ENCODE measurements around the gene IRGC. TPM values are rescaled to one million over a fixed set of nuclear protein-coding genes. Genes with fewer than 3 reads are reported as not detected.
"Not testable (repeated sequence)": the region's sequence is repeated elsewhere in the genome, so short reads cannot be mapped to it uniquely, and the experiment has no call there.

The IRGC gene
- total RNA-seq, 5 donors from 2014 or later (not counting 1 experiment from before 2014, with no cell fraction given) = not detected

DNA sequence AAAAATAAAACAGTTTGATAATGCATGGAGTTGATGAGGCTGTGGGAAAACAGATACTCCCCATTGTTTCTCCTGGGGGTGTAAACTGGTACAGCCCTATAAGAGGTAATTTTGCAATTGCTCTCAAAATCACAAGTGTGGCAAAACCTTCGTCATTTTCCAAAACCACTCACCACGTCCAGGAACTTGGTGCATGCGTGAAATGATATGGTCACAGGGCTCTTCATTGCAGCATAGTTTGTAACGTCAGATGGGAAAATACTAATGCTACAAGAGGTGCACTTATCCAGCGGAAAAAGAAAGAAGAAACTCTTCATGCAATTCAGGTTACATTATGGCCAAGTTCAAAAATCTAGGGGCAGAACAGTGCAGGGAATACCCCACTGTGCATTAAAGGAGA is 34.1 kb upstream of the IRGC start:
- Histone ChIP-seq H3K27me3 (replicated peaks in 1 of 2; ENCODE audit: control insufficient read depth in 2 of 2, extremely low read depth in 1 of 2, insufficient read depth in 2 of 2, low read length in 1 of 2) (peaks cover 0 to 4% of the 10 kb centered on the region in 2 experiments), H3K4me1 (ENCODE audit: control insufficient read depth in 1 of 2, extremely low read depth in 1 of 2, insufficient read depth in 2 of 2, low read length in 2 of 2) (no peaks in the 10 kb centered on the region), H3K27ac (ENCODE audit: low read length) (no peak overlapping the region), H3K36me3 (ENCODE audit: control insufficient read depth in 2 of 2, extremely low read depth in 1 of 2, insufficient read depth in 1 of 2, low read length in 1 of 2) (no peaks in the 10 kb centered on the region), H3K4me3 (ENCODE audit: control insufficient read depth in 1 of 2, extremely low read depth in 1 of 2, low read length in 1 of 2) (no peak overlapping the region), H3K9me3 (no peaks in the 10 kb centered on the region)
- Mint-ChIP-seq H3K27me3 (no peaks in the 10 kb centered on the region), H3K4me3 (no peak overlapping the region), H3K27ac (no peak overlapping the region), H3K36me3 (no peaks in the 10 kb centered on the region), H3K9me3 (no peaks in the 10 kb centered on the region), H3K4me1 (no peaks in the 10 kb centered on the region)
- CTCF ChIA-PET = no interaction called here
- POLR2A ChIA-PET = interaction anchor here in 1 of 2 donors (0.6 kb wide), 1 partner anchor 22 kb away, joined by 3 read pairs; no protein-coding TSS in a partner anchor
- WGBS (ENCODE audit: insufficient coverage) = 73% methylated on average over 5 of the region's 5 CpGs
- DNase-seq (no peak), ATAC-seq (replicated peaks in 1 of 4) (no peak)

DNA sequence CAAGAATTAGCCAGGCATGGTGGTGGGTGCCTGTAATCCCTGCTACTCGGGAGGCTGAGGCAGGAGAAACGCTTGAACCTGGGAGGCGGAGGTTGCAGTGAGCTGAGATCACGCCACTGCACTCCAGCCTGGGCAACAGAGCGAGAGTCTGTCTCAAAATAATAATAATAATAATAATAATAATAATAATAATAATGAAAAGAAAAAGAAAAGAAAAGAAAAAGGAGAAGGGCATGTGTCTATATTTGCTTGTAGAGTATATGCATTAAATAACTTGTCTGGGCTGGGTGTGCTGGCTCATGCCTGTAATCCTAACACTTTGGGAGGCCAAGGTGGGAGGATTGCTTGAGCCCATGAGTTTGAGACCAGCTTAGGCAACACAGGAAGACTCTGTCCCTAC is 33.6 kb upstream of the IRGC start:
- H3K4me3 Mint-ChIP-seq, H3K36me3 Mint-ChIP-seq: not testable (repeated sequence)
- no CpG with 5 or more reads among the region's 5 CpGs for WGBS (ENCODE audit: insufficient coverage)

DNA sequence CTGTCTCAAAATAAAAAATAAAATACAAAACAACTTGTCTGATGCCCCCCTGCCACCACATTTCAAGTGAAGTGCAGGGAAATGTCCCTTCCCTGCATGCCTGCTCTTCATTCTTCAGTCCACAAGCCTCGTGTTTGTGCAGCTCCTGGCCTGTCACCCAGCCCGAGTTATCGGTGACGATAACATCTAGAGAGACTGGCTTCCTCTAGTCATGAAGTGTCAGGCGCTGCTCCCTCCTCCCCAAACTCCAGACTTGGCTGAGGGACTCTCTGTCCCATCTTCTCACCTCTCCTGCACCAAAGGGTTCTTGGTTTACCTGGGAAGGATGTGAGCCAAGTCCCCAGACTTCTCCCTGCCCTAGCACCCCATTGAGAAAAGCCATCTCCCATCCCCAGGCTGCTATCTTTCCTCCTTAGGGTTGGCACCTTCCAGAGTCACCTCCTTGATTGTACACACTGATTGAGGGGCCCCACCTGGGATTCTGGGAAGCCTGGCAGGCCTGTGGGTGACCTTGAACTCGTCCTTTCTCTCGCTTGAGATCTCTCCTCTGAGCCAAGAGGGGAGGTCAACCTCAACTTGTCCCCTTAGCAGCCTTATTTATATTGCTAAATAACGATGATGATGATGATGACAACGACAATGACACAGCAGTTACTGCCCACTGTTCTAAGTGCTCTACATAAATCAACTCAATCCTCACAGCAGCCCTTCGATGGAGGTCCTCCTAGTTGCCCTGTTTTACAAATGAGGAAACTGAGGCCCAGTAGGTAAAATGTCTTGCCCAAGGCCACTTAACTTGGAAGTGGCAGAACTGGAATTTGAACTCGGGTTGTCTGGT is 32.8 kb upstream of the IRGC start:
- H3K36me3 Mint-ChIP-seq = no peaks in the 10 kb centered on the region
- H3K4me1 ChIP-seq (ENCODE audit: control insufficient read depth in 1 of 2, extremely low read depth in 1 of 2, insufficient read depth in 2 of 2, low read length in 2 of 2) = no peaks in the 10 kb centered on the region
- no peaks in the 10 kb centered on the region for H3K9me3 Mint-ChIP-seq
- no peak for DNase-seq
- ATAC-seq (replicated peaks in 1 of 4) = no peak
- 57% methylated on average over 2 of the region's 11 CpGs for WGBS (ENCODE audit: insufficient coverage)
- H3K27me3 Mint-ChIP-seq = no peaks in the 10 kb centered on the region
- no peaks in the 10 kb centered on the region for H3K36me3 ChIP-seq (ENCODE audit: control insufficient read depth in 2 of 2, extremely low read depth in 1 of 2, insufficient read depth in 1 of 2, low read length in 1 of 2)
- H3K4me1 Mint-ChIP-seq = no peaks in the 10 kb centered on the region
- ChIA-PET CTCF (no interaction called here), POLR2A (interaction anchor here in 1 of 2 donors (0.8 kb wide), 1 partner anchor 34 kb away, joined by 3 read pairs; no protein-coding TSS in a partner anchor)
- H3K9me3 ChIP-seq = no peaks in the 10 kb centered on the region
- H3K27ac Mint-ChIP-seq = no peak overlapping the region
- peaks cover 0 to 4% of the 10 kb centered on the region in 2 experiments for H3K27me3 ChIP-seq (replicated peaks in 1 of 2; ENCODE audit: control insufficient read depth in 2 of 2, extremely low read depth in 1 of 2, insufficient read depth in 2 of 2, low read length in 1 of 2)
- no peak overlapping the region for H3K27ac ChIP-seq (ENCODE audit: low read length)
- H3K4me3 Mint-ChIP-seq = no peak overlapping the region
- no peak overlapping the region for H3K4me3 ChIP-seq (ENCODE audit: control insufficient read depth in 1 of 2, extremely low read depth in 1 of 2, low read length in 1 of 2)

More for the DNA sequence above, 33.6 kb upstream of the IRGC start:
- CTCF ChIA-PET; H3K9me3 Mint-ChIP-seq; H3K27ac Mint-ChIP-seq; DNase-seq; H3K27ac ChIP-seq (ENCODE audit: low read length); H3K9me3 ChIP-seq; H3K4me1 Mint-ChIP-seq; H3K4me1 ChIP-seq (ENCODE audit: control insufficient read depth in 1 of 2, extremely low read depth in 1 of 2, insufficient read depth in 2 of 2, low read length in 2 of 2); H3K36me3 ChIP-seq (ENCODE audit: control insufficient read depth in 2 of 2, extremely low read depth in 1 of 2, insufficient read depth in 1 of 2, low read length in 1 of 2); ATAC-seq (replicated peaks in 1 of 4); H3K4me3 ChIP-seq (ENCODE audit: control insufficient read depth in 1 of 2, extremely low read depth in 1 of 2, low read length in 1 of 2); H3K27me3 ChIP-seq (replicated peaks in 1 of 2; ENCODE audit: control insufficient read depth in 2 of 2, extremely low read depth in 1 of 2, insufficient read depth in 2 of 2, low read length in 1 of 2); H3K27me3 Mint-ChIP-seq: not testable (repeated sequence)
- POLR2A ChIA-PET = interaction anchor here in 1 of 2 donors (0.8 kb wide), 1 partner anchor 33 kb away, joined by 3 read pairs; no protein-coding TSS in a partner anchor

DNA sequence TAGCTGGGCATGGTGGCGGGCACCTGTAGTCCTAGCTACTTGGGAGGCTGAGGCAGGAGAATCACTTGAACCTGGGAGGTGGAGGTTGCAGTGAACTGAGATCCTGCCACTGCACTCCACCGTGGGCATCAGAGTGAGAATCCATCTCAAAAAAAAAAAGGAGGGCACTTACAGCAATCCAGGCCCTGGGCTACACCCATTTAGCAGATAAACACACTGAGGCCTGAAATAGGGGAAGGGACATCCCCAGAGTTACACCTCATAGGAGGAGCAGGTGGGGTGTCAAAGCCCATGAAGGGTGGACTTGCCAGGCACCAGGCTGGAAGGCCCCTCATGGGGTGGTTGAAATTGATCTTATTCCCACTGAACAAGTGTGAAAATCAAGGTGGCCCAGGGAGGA is 32.0 kb upstream of the IRGC start:
- POLR2A ChIA-PET = no interaction called here
- CTCF ChIA-PET = no interaction called here
- no peaks in the 10 kb centered on the region for H3K36me3 Mint-ChIP-seq
- no peaks in the 10 kb centered on the region for H3K9me3 Mint-ChIP-seq
- no peaks in the 10 kb centered on the region for H3K4me1 Mint-ChIP-seq
- no peak overlapping the region for H3K4me3 Mint-ChIP-seq
- WGBS (ENCODE audit: insufficient coverage) = 83% methylated on average over 1 of the region's 2 CpGs
- Histone ChIP-seq H3K9me3 (no peaks in the 10 kb centered on the region), H3K27me3 (replicated peaks in 1 of 2; ENCODE audit: control insufficient read depth in 2 of 2, extremely low read depth in 1 of 2, insufficient read depth in 2 of 2, low read length in 1 of 2) (peaks cover 0 to 4% of the 10 kb centered on the region in 2 experiments), H3K4me3 (ENCODE audit: control insufficient read depth in 1 of 2, extremely low read depth in 1 of 2, low read length in 1 of 2) (no peak overlapping the region), H3K27ac (ENCODE audit: low read length) (no peak overlapping the region), H3K4me1 (ENCODE audit: control insufficient read depth in 1 of 2, extremely low read depth in 1 of 2, insufficient read depth in 2 of 2, low read length in 2 of 2) (no peaks in the 10 kb centered on the region), H3K36me3 (ENCODE audit: control insufficient read depth in 2 of 2, extremely low read depth in 1 of 2, insufficient read depth in 1 of 2, low read length in 1 of 2) (no peaks in the 10 kb centered on the region)
- DNase-seq (no peak), ATAC-seq (replicated peaks in 1 of 4) (no peak)
- H3K27me3 Mint-ChIP-seq = no peaks in the 10 kb centered on the region
- no peak overlapping the region for H3K27ac Mint-ChIP-seq

DNA sequence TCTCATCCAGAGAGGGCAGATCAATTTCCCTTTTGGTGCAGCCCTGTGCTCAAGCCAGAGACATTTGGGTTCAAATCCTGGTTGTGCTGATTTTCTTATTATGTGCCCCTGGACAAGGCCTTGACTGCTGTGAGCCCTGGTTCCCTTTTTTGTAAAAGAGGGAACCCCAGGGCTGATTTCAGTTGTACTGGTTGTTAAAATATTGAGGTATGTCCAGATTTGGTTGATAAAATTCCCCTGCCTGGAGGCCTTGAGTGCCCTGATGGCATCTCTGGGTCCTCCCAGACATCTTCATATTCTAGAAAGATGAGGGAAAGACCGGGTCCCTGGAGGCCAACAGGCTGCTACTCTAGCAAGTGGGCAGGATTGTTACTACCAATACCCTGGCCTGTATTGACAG is 31.6 kb upstream of the IRGC start:
- Histone ChIP-seq H3K27me3 (replicated peaks in 1 of 2; ENCODE audit: control insufficient read depth in 2 of 2, extremely low read depth in 1 of 2, insufficient read depth in 2 of 2, low read length in 1 of 2) (peaks cover 0 to 3% of the 10 kb centered on the region in 2 experiments), H3K36me3 (ENCODE audit: control insufficient read depth in 2 of 2, extremely low read depth in 1 of 2, insufficient read depth in 1 of 2, low read length in 1 of 2) (no peaks in the 10 kb centered on the region), H3K4me3 (ENCODE audit: control insufficient read depth in 1 of 2, extremely low read depth in 1 of 2, low read length in 1 of 2) (no peak overlapping the region), H3K9me3 (no peaks in the 10 kb centered on the region), H3K4me1 (ENCODE audit: control insufficient read depth in 1 of 2, extremely low read depth in 1 of 2, insufficient read depth in 2 of 2, low read length in 2 of 2) (no peaks in the 10 kb centered on the region), H3K27ac (ENCODE audit: low read length) (no peak overlapping the region)
- ChIA-PET POLR2A (no interaction called here), CTCF (no interaction called here)
- Mint-ChIP-seq H3K9me3 (no peaks in the 10 kb centered on the region), H3K27ac (no peak overlapping the region), H3K4me3 (no peak overlapping the region), H3K4me1 (no peaks in the 10 kb centered on the region), H3K36me3 (no peaks in the 10 kb centered on the region), H3K27me3 (no peaks in the 10 kb centered on the region)
- DNase-seq (no peak), ATAC-seq (replicated peaks in 1 of 4) (no peak)
- WGBS (ENCODE audit: insufficient coverage) = no CpG with 5 or more reads among the region's 1 CpG

DNA sequence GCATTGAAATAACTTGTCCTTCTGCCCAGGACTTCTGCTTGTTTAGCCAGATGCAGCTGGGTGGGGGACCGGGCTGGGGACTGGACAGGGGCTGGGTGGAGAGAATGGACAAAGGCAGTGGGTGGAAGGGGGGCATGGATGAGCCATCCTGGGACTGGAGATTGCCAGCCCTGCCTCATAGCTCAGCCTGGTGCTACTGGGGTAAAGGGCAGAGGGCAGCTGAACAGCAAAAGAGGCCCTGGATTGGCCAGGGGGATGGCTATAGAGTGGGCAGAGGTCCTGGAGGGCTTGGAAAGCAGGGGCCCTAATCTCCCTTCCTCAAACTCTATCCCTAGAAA is 28.2 kb upstream of the IRGC start:
- no peak overlapping the region for H3K4me3 Mint-ChIP-seq
- no peaks in the 10 kb centered on the region for H3K36me3 ChIP-seq (ENCODE audit: control insufficient read depth in 2 of 2, extremely low read depth in 1 of 2, insufficient read depth in 1 of 2, low read length in 1 of 2)
- H3K27ac Mint-ChIP-seq = no peak overlapping the region
- H3K36me3 Mint-ChIP-seq = peaks cover 4% of the 10 kb centered on the region
- 63% methylated on average over 1 of the region's 1 CpG for WGBS (ENCODE audit: insufficient coverage)
- peaks cover 2% of the 10 kb centered on the region for H3K9me3 ChIP-seq
- POLR2A ChIA-PET = no interaction called here
- no peaks in the 10 kb centered on the region for H3K4me1 Mint-ChIP-seq
- peaks cover 0 to 3% of the 10 kb centered on the region in 2 donors for H3K27me3 Mint-ChIP-seq
- H3K27ac ChIP-seq (ENCODE audit: low read length) = no peak overlapping the region
- DNase-seq = no peak
- no peaks in the 10 kb centered on the region for H3K4me1 ChIP-seq (ENCODE audit: control insufficient read depth in 1 of 2, extremely low read depth in 1 of 2, insufficient read depth in 2 of 2, low read length in 2 of 2)
- ATAC-seq (replicated peaks in 1 of 4) = no peak
- H3K4me3 ChIP-seq (ENCODE audit: control insufficient read depth in 1 of 2, extremely low read depth in 1 of 2, low read length in 1 of 2) = no peak overlapping the region
- H3K27me3 ChIP-seq (replicated peaks in 1 of 2; ENCODE audit: control insufficient read depth in 2 of 2, extremely low read depth in 1 of 2, insufficient read depth in 2 of 2, low read length in 1 of 2) = peaks cover 0 to under 1% of the 10 kb centered on the region in 2 experiments
- CTCF ChIA-PET = no interaction called here
- H3K9me3 Mint-ChIP-seq = peaks cover 4 to 18% (median 7%) of the 10 kb centered on the region in 3 donors
